ENCODE measurements around the gene SYT9. TPM values are rescaled to one million over a fixed set of nuclear protein-coding genes. Genes with fewer than 3 reads are reported as not detected.

The SYT9 gene
- total and polyA plus RNA-seq, 2 donors (not counting 1 experiment from before 2014, with no cell fraction given): not detected

DNA sequence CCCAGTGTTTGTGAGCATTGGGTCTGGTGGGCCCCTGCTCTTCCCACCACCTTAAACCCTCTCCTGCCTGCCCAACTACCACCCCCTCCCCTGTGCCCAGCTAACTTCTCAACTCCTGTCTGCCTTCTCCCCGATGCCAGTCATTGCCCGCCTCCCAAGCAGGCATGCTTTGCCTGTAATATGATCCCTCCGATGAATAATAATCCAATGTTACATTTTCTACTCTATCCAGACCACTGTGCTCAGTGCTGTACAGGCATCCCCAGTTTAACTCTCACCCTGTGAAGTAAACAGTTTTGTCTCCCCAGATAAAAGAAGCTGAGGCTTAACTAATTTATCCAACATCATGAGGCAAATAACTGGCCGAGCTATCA, 198.1 kb downstream of the SYT9 start:
- CTCF ChIA-PET: interaction anchor here (0.8 to 2.8 kb wide), 4 partner anchors 8 to 217 kb away, joined by 3 to 15 read pairs (median 3); partner anchors contain the start of gene PPFIBP2
- no peak for ATAC-seq (ENCODE audit: low read depth)
- POLR2A ChIA-PET: no interaction called here
- intact Hi-C loops (cut with micrococcal nuclease): no loop called here
- Mint-ChIP-seq H3K4me3 (no peak overlapping the region), H3K9me3 (ENCODE audit: insufficient read depth) (no peaks in the 10 kb centered on the region), H3K27me3 (no peaks in the 10 kb centered on the region), H3K4me1 (peaks cover 1% of the 10 kb centered on the region), H3K27ac (no peak overlapping the region)
- 100% methylated on average over 3 of the region's 4 CpGs for WGBS (ENCODE audit: insufficient coverage)
- no peaks in the 10 kb centered on the region for H3K4me1 ChIP-seq (ENCODE audit: control insufficient read depth in 2 of 2, insufficient read depth in 2 of 2, low read length in 2 of 2)
- H3K27ac ChIP-seq (ENCODE audit: low read length in 2 of 2): no peak overlapping the region
- TF ChIP-seq, protein P1, sequence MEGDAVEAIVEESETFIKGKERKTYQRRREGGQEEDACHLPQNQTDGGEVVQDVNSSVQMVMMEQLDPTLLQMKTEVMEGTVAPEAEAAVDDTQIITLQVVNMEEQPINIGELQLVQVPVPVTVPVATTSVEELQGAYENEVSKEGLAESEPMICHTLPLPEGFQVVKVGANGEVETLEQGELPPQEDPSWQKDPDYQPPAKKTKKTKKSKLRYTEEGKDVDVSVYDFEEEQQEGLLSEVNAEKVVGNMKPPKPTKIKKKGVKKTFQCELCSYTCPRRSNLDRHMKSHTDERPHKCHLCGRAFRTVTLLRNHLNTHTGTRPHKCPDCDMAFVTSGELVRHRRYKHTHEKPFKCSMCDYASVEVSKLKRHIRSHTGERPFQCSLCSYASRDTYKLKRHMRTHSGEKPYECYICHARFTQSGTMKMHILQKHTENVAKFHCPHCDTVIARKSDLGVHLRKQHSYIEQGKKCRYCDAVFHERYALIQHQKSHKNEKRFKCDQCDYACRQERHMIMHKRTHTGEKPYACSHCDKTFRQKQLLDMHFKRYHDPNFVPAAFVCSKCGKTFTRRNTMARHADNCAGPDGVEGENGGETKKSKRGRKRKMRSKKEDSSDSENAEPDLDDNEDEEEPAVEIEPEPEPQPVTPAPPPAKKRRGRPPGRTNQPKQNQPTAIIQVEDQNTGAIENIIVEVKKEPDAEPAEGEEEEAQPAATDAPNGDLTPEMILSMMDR (IDR thresholded peaks at IDR 0.05): no peak
- no peak for TF ChIP-seq EZH2 (IDR thresholded peaks at IDR 0.05; ENCODE audit: borderline replicate concordance, insufficient read depth, low read depth, low read length, poor library complexity, severe bottlenecking)
- no peaks in the 10 kb centered on the region for H4K20me1 ChIP-seq (ENCODE audit: control insufficient read depth, insufficient read depth, low read length, poor library complexity, severe bottlenecking)
- H3K9me3 ChIP-seq (ENCODE audit: control extremely low read depth in 1 of 3, control insufficient read depth in 2 of 3, insufficient read depth in 1 of 3, low read length in 2 of 3): no peaks in the 10 kb centered on the region
- H3K36me3 ChIP-seq (replicated peaks in 1 of 2; ENCODE audit: control extremely low read depth in 1 of 2, control insufficient read depth in 1 of 2, extremely low read depth in 1 of 2, insufficient read depth in 2 of 2, low read length in 1 of 2): peaks cover 0 to 2% of the 10 kb centered on the region in 2 experiments
- no peak overlapping the region for H3K9ac ChIP-seq (ENCODE audit: low read length)
- H3K4me3 ChIP-seq (ENCODE audit: control extremely low read depth in 1 of 5, extremely low read depth in 1 of 5, insufficient read depth in 1 of 5, low read depth in 2 of 5, low read length in 4 of 5): no peak overlapping the region
- H3K4me2 ChIP-seq (replicated peaks; ENCODE audit: low read depth, low read length, poor library complexity, severe bottlenecking): no peak overlapping the region
- no peaks in the 10 kb centered on the region for H3K27me3 ChIP-seq (replicated peaks in 1 of 4; ENCODE audit: control extremely low read depth in 1 of 4, control insufficient read depth in 3 of 4, insufficient read depth in 4 of 4, low read length in 3 of 4)
- no peaks in the 10 kb centered on the region for H3K79me2 ChIP-seq (ENCODE audit: control insufficient read depth, insufficient read depth, low read length)
- DNase-seq: no peak
- no peak overlapping the region for H2AFZ ChIP-seq (ENCODE audit: insufficient read depth, low read depth, low read length, poor library complexity, severe bottlenecking)

DNA sequence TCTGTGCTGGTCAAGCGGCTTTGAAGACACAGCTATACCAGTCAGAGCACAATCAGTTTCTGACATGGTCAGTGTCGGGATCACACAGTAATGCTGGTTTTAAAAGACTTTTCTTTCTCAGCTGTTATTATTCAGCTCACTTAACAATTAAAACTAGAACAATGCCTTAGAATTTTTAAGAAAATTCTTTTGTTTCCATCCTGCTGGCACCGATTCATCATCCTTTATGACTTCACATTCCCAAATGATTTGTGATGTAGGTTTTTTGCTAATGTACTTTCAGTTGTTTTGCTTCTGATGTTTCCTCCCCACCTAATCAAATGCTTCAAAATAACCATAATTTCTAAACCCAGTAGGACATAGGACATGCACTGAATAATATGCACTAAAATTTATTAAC, 199.1 kb downstream of the SYT9 start:
- H3K4me3 ChIP-seq (ENCODE audit: control extremely low read depth in 1 of 5, extremely low read depth in 1 of 5, insufficient read depth in 1 of 5, low read depth in 2 of 5, low read length in 4 of 5): no peak overlapping the region
- no peak overlapping the region for H3K4me2 ChIP-seq (replicated peaks; ENCODE audit: low read depth, low read length, poor library complexity, severe bottlenecking)
- Mint-ChIP-seq H3K4me1 (peaks cover 1% of the 10 kb centered on the region), H3K4me3 (no peak overlapping the region), H3K27me3 (no peaks in the 10 kb centered on the region), H3K27ac (no peak overlapping the region), H3K9me3 (ENCODE audit: insufficient read depth) (no peaks in the 10 kb centered on the region)
- H3K9ac ChIP-seq (ENCODE audit: low read length): no peak overlapping the region
- no peak for ATAC-seq (ENCODE audit: low read depth)
- no peak overlapping the region for H3K27ac ChIP-seq (ENCODE audit: low read length in 2 of 2)
- no peaks in the 10 kb centered on the region for H4K20me1 ChIP-seq (ENCODE audit: control insufficient read depth, insufficient read depth, low read length, poor library complexity, severe bottlenecking)
- no peak for TF ChIP-seq EZH2 (IDR thresholded peaks at IDR 0.05; ENCODE audit: borderline replicate concordance, insufficient read depth, low read depth, low read length, poor library complexity, severe bottlenecking)
- TF ChIP-seq, protein P1 (IDR thresholded peaks at IDR 0.05): no peak
- H3K36me3 ChIP-seq (replicated peaks in 1 of 2; ENCODE audit: control extremely low read depth in 1 of 2, control insufficient read depth in 1 of 2, extremely low read depth in 1 of 2, insufficient read depth in 2 of 2, low read length in 1 of 2): peaks cover 0 to 2% of the 10 kb centered on the region in 2 experiments
- CTCF ChIA-PET: interaction anchor here (1.0 to 2.8 kb wide), 4 partner anchors 8 to 216 kb away, joined by 3 to 15 read pairs (median 4); no protein-coding TSS in a partner anchor
- no peak overlapping the region for H2AFZ ChIP-seq (ENCODE audit: insufficient read depth, low read depth, low read length, poor library complexity, severe bottlenecking)
- POLR2A ChIA-PET: no interaction called here
- no peaks in the 10 kb centered on the region for H3K79me2 ChIP-seq (ENCODE audit: control insufficient read depth, insufficient read depth, low read length)
- no CpG with 5 or more reads among the region's 3 CpGs for WGBS (ENCODE audit: insufficient coverage)
- DNase-seq: no peak
- H3K27me3 ChIP-seq (replicated peaks in 1 of 4; ENCODE audit: control extremely low read depth in 1 of 4, control insufficient read depth in 3 of 4, insufficient read depth in 4 of 4, low read length in 3 of 4): no peaks in the 10 kb centered on the region
- H3K9me3 ChIP-seq (ENCODE audit: control extremely low read depth in 1 of 3, control insufficient read depth in 2 of 3, insufficient read depth in 1 of 3, low read length in 2 of 3): no peaks in the 10 kb centered on the region
- intact Hi-C loops (cut with micrococcal nuclease): no loop called here
- no peaks in the 10 kb centered on the region for H3K4me1 ChIP-seq (ENCODE audit: control insufficient read depth in 2 of 2, insufficient read depth in 2 of 2, low read length in 2 of 2)

Measured in B cell (primary cell).